ENCODE results near the gene CLEC17A. TPM values are rescaled to one million over a fixed set of nuclear protein-coding genes. Genes with fewer than 3 reads are reported as not detected.

CLEC17A gene
- total RNA-seq, 1 experiment from 2014 or later = not detected

DNA sequence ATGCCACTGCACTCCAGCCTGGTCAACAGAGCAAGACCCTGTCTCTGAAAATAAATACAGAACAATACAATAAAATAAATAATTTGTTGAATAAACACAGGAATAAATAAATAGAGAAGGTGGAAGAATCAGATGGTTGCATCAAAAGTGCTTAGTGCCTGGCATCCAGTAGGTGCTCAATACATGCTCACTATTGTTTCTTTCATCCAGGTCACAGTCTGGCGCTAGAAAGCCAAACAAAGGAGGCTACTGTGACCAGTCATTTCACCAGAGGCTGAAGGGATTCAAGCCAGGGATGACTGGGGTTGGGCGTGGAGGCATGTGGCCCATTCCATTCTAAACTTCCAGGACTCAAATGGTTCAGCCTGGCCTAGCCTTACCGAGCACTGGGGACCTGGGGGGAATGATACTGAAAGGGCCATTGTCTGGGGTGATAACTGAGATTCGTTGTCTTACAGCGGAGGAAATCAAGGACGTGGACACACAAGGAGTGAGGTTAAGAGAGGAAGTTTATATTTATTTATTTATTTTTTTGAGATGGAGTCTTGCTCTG, 7.4 kb upstream of the CLEC17A start:
- DNase-seq = peak in 1 of 2 experiments; percentile 30
- Histone ChIP-seq H3K4me2 (no peak overlapping the region), H3K4me3 (no peak overlapping the region), H3K36me3 (ENCODE audit: low read depth) (no peaks in the 10 kb centered on the region), H2AFZ (no peak overlapping the region), H3F3A (ENCODE audit: insufficient read depth, low read depth) (peaks cover 15% of the 10 kb centered on the region; the same call in 1 of the 2 replicates), H3K27me3 (ENCODE audit: insufficient read depth, low read depth) (no peaks in the 10 kb centered on the region), H3K27ac (no peak overlapping the region), H3K79me2 (ENCODE audit: low read depth) (peaks cover 13% of the 10 kb centered on the region), H3K9me3 (ENCODE audit: insufficient read depth, low read depth) (no peaks in the 10 kb centered on the region), H3K9me2 (ENCODE audit: insufficient read depth) (no peaks in the 10 kb centered on the region), H4K20me1 (ENCODE audit: insufficient read depth) (no peaks in the 10 kb centered on the region), H3K4me1 (replicated peaks; ENCODE audit: insufficient read depth) (peaks cover 9% of the 10 kb centered on the region)
- BruUV-seq (replicated peaks) = no TSS peak
- TF ChIP-seq CTCF (conservative IDR thresholded peaks at IDR 0.05) = no peak
- no peak for TF ChIP-seq EZH2 (IDR thresholded peaks at IDR 0.05; ENCODE audit: low read depth)
- CTCF ChIA-PET = no interaction called here
- intact Hi-C loops (cut with micrococcal nuclease; ENCODE audit: unreplicated experiment) = loop anchor here (2.0 kb wide), 1 partner anchor 113 kb away; no protein-coding TSS in a partner anchor
- POLR2A ChIA-PET (ENCODE audit: unreplicated experiment) = no interaction called here

DNA sequence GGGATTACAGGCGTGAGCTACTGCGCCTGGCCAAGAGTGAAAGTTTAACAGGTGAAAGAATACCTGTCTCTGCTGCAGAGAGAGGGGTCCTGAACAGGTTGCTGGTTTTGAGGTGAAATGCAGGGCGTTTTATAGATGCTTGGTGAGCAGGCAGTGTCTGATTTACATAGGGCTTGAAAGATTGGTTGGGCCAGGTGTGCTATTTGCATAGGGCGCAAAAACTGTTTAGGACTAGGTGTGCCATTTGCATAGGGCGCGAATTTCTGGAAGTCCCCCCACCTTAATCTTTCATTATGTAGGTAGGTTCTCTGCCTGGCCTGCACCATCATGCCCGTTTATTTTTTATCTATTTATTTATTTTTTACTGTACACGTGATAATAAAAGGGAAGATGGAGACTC, 6.5 kb upstream of the CLEC17A start:
- POLR2A ChIA-PET (ENCODE audit: unreplicated experiment) = no interaction called here
- CTCF ChIA-PET = interaction anchor here (0.7 kb wide), 1 partner anchor 713 kb away, joined by 4 read pairs; no protein-coding TSS in a partner anchor
- BruUV-seq (replicated peaks) = no TSS peak
- intact Hi-C loops (cut with micrococcal nuclease; ENCODE audit: unreplicated experiment) = no loop called here
- H3K4me1 ChIP-seq (replicated peaks; ENCODE audit: insufficient read depth) = peaks cover 5% of the 10 kb centered on the region; the same call in 1 of the 2 replicates
- no peak overlapping the region for H2AFZ ChIP-seq
- H3K27ac ChIP-seq = no peak overlapping the region
- no peaks in the 10 kb centered on the region for H4K20me1 ChIP-seq (ENCODE audit: insufficient read depth)
- H3K4me3 ChIP-seq = no peak overlapping the region
- H3K79me2 ChIP-seq (ENCODE audit: low read depth) = peaks cover 4% of the 10 kb centered on the region
- no peaks in the 10 kb centered on the region for H3K9me3 ChIP-seq (ENCODE audit: insufficient read depth, low read depth)
- DNase-seq = peak in 1 of 2 experiments; percentile 17
- H3K9me2 ChIP-seq (ENCODE audit: insufficient read depth) = no peaks in the 10 kb centered on the region
- TF ChIP-seq CTCF (conservative IDR thresholded peaks at IDR 0.05) = no peak
- TF ChIP-seq EZH2 (IDR thresholded peaks at IDR 0.05; ENCODE audit: low read depth) = no peak
- no peak overlapping the region for H3K4me2 ChIP-seq
- H3K36me3 ChIP-seq (ENCODE audit: low read depth) = no peaks in the 10 kb centered on the region
- no peaks in the 10 kb centered on the region for H3K27me3 ChIP-seq (ENCODE audit: insufficient read depth, low read depth)
- H3F3A ChIP-seq (ENCODE audit: insufficient read depth, low read depth) = peaks cover 15% of the 10 kb centered on the region; the same call in 1 of the 2 replicates

DNA sequence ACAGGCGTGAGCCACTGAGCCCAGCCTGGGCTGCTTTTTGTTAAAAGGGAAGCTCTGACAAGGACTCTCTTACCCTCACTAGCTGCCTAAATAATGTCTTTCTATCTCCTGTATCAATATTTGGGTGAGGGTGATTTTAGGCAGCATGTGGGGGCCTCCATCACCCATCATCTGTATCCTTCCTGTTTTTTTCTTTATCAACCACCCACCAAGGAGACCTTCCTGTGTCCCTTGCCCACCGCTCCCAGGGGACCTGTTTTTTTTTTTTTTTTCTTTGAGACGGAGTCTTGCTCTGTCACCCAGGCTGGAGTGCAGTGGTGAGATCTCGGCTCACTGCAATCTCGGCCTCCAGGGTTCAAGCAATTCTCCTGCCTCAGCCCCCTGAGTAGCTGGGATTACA, 5.6 kb upstream of the CLEC17A start:
- H3K27me3 ChIP-seq (ENCODE audit: insufficient read depth, low read depth) = no peaks in the 10 kb centered on the region
- ChIA-PET CTCF (interaction anchor here (0.7 kb wide), 1 partner anchor 712 kb away, joined by 4 read pairs; no protein-coding TSS in a partner anchor), POLR2A (ENCODE audit: unreplicated experiment) (no interaction called here)

More for the DNA sequence above, 5.6 kb upstream of the CLEC17A start:
- no peak overlapping the region for H3K27ac ChIP-seq
- no peak for TF ChIP-seq CTCF (conservative IDR thresholded peaks at IDR 0.05)
- no peak for TF ChIP-seq EZH2 (IDR thresholded peaks at IDR 0.05; ENCODE audit: low read depth)
- no peaks in the 10 kb centered on the region for H4K20me1 ChIP-seq (ENCODE audit: insufficient read depth)
- no peaks in the 10 kb centered on the region for H3K9me3 ChIP-seq (ENCODE audit: insufficient read depth, low read depth)
- H3K9me2 ChIP-seq (ENCODE audit: insufficient read depth) = no peaks in the 10 kb centered on the region
- peaks cover 15% of the 10 kb centered on the region; the same call in 1 of the 2 replicates for H3F3A ChIP-seq (ENCODE audit: insufficient read depth, low read depth)
- no peaks in the 10 kb centered on the region for H3K36me3 ChIP-seq (ENCODE audit: low read depth)
- intact Hi-C loops (cut with micrococcal nuclease; ENCODE audit: unreplicated experiment) = no loop called here
- no peak for DNase-seq
- BruUV-seq (replicated peaks) = no TSS peak
- peaks cover 5% of the 10 kb centered on the region; the same call in 1 of the 2 replicates for H3K4me1 ChIP-seq (replicated peaks; ENCODE audit: insufficient read depth)
- H3K4me2 ChIP-seq = no peak overlapping the region
- H3K4me3 ChIP-seq = no peak overlapping the region
- no peak overlapping the region for H2AFZ ChIP-seq
- no peaks in the 10 kb centered on the region for H3K79me2 ChIP-seq (ENCODE audit: low read depth)
